GM10847 (cell line): Measurements from ENCODE around the gene ANTXR1.

ENCODE experiments used
- POLR2A ChIP-seq: IDR thresholded peaks from 2 replicates; pipeline ENCODE4 v1.6.1; 2011; ENCODE audit not compliant: insufficient read length; ENCODE audit errors: extremely low read depth

The ANTXR1 gene

DNA sequence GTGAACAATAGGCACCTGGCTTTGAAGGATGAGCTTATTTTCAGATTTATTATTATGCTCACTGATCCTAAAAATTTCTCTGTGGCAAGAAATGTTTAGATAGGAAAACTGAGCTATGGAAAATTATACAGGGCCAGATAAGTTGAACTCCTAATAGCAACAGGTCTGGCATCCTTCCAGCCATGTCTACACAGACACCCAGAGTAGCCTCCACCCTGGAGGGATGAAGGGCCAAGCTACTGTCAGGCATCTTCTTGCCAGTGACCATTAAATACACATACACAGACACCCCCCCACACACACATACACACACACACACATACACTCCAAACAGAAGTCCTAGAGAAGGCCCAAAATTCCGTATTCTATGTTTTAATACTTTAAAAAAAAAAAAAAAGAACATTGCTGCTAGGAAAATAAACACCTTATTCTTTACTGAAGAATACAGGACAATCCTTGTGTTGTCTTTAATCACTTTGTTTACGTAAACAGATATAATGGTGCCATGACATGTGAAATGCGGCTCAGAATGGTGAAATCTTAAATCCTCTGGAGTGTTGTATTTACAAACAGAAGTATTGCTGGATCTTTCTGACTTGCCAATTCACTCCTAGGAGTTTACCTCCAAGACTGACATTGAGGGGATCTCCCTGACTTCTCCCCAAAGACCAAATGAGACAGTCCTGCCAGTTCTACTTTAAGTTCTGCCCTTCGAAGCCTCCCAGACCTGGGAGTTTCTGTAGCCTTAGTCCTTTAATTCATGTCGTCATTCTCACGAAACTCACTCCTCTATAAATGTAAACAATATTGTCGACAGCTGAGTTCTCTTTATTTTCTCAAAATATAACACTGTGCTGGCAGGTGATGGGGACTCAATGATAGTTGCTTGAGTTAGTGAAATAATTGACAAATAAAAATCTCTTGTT lies 163.1 kb downstream of the ANTXR1 start:
- TF ChIP-seq POLR2A = no peak

DNA sequence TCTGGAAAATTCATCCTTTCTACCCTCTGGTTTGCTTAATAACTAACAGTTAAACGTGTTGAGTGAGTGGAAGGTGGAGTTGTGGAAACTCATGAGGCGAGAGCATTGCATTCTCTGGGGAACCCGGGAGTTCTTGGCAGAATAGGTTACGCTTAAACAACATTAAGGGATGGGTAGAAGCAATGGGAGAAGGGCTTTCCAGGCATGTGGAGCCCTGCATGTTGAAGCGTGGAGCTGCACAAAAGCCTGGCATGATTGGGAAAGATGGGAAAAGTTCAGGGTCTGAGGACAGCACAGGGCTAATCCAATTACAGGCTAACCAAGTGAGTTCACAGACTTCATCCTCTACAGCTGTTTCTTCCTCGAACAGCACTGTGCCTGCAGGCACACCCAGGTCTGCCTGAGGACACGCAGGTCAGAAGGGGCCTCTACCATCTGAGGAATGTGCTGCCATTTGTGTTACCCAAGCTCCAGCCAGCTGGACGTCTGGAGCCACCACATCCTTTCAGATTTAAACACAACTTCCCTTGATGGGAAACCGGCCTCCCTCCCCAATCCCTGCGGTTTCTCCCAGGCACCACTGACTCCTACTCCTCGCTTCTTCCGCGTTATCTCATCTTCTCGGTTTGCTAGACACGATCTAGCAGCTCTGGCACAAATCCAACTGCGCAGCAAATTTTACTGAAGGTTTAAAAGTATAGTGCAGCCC lies 164.2 kb downstream of the ANTXR1 start:
- TF ChIP-seq POLR2A = no peak

DNA sequence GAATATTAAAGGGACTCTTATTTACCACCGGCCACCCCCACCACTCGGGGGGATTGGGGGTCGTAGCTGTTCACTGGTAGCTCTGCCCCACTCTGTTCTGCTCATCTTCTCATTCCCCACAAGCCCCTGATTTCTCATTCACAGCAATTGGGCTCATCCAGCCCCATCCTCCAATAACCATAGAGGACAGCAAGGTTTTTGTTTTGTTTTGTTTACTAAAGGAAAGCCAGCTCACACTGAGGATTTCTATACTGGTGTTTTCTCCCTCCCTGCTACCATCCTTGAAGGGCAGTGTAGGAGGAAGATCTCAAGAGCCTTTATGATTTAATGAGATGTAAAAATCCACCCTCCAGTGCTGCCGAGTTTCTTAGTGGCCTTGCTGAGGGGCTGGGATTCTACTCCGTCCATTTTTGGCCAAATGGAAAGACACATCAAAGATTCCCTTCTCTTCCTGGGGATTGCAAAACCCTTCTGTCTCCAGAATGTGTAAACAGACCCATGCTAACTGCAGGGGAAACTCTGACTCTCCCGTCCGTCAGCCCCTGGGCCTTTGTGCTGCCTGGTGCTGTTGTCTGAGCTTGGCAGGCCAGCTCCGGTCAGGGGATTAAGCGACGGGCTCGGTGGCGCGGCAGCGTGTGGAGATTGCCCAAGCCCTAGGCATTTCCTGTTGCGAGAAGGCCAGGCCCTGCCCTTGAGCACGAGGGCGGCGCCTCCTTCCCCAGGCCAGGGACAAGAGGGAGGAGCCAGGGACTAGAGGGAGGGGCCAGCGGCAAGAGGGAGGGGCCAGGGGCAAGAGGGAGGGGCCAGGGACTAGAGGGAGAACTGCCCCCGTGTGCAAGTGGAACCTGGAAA lies 165.0 kb downstream of the ANTXR1 start:
- no peak for TF ChIP-seq POLR2A

DNA sequence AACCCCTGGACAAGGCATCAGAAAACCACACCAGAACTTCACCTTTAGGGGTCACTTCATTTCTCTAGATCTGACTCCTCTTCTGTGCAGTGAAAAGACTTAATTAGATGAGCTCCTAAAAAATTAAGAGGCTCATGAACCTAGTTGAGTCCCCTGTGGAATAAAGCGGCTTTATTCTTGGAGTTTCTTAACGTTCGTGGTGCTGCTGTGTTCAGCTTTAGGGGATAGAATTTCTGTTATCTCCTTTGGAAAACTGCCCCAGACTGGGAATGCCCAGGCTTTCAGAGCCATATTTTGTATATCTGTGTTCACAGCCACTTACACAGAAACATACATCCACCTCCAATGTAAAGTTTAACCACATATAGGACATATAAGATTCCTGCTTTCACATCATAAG lies 165.8 kb downstream of the ANTXR1 start:
- TF ChIP-seq POLR2A = no peak

DNA sequence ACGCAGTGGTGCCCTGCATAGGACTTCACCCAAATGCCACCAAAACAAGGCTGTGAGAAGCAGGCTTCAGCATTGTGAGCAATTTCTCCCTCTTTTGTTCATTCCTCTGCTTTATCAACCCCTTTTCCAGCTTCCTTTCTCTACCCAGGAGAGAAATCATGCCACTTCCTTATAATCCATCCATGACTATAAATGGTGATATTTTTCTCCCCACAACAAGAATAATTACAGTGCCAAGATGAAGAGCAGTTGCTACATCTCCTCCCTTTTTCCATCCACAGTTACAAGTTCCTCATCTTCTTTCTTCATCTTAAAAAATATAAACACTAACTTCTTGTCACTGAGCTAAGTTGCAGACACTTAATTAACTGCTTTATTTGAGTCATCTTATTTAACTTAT lies 167.2 kb downstream of the ANTXR1 start:
- TF ChIP-seq POLR2A = no peak

DNA sequence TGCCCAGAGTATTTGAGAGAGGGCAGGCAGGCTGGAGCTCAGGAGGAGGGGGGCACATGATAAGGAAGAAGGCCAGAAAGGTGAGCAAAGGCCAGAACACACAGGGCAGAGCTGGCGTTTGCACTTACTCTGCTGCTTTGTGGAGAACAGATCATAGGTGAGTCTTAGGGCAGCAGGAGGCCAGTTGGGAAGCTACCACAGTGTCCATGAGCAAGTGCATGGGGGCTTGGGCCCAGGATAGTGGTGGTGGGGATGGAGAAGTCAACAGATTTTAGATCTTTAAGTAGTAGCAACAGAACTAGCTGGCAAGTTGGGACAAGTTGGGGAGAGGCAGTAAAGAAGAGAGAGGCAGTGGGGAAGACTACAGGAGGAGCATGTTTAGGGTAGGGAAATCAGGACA lies 168.0 kb downstream of the ANTXR1 start:
- TF ChIP-seq POLR2A = no peak

DNA sequence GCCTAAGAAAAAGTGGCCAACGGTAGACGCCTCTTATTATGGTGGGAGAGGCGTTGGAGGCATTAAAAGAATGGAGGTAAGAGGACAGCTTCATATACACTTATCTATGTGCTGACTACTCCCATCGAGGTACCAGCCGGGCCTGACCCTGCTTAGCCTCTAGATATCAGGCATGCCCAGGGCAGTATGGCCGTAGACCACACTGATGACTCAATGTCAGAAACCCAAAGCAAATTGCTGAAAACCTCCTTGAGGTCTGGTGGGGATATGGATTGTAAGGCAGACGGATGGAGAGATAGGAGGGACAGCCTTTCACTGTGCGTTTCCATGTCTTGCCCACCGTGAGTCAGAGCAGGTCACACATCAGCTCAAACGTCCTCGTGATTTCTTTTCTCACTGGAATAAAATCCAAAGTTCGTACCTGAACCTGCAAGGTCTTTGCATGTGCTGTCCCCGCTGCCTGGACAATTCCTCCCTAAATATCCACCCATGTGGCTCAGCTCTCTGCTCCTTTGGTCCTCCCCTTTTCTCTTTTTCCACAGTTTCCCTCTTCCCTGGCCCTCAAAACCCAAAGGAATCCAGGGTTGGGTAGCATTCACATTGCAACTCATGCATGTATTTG lies 168.9 kb downstream of the ANTXR1 start:
- no peak for TF ChIP-seq POLR2A

DNA sequence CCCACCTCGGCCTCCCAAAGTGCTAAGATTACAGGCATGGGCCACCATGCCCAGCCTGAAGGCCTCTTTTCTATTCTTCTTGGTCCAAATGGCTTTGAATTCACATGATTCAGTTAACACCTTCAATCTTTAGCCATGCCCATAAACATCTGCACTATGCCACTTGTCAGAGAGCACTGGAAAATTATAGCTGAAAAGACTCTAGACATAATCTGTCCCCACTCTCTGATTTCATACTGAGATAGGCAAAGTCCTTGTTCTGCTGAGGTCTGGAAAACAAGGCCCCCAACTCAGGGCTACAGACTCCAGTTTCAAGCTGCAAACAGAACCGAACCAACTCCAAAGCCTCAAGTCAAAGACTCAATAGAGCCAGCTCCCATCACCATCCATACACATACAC lies 170.7 kb downstream of the ANTXR1 start:
- TF ChIP-seq POLR2A = no peak

DNA sequence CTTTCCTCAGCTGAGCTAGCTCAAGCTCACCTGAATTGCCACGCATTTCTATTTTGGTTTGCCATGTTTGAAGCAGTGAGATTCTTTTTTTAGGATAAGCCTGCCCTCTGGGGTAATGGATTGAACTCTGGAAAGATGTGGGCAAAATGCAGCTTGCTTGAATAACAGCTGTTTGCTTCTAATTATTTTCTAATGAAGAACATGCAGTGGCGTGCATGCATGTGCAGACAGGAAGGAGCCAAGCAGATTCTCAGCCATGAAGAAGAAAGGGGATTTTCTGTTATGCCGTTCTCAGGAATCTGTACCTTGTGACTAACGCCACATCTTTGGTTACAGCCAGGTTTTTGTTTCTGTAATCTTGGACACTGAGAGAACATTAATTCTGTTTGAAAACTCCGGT lies 171.2 kb downstream of the ANTXR1 start:
- TF ChIP-seq POLR2A = no peak

DNA sequence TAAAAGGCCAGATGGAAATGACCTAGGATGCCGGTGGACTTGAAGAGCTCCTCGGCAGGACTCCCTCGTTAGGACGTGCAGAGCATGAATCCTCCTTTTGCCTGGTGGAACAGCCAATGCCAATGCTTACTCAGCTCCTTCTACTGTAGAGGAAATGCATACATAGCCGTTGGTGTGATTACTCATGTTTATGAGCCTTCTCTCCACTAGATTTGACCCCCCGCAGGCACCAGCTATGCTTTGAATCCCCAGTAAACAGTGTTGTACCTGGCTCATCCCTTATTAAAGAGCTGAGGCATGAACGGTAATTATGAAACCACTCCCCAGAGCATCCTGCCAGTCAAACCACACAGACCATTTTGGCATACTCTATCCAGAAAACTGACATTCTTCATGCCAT lies 172.8 kb downstream of the ANTXR1 start:
- TF ChIP-seq POLR2A = no peak

DNA sequence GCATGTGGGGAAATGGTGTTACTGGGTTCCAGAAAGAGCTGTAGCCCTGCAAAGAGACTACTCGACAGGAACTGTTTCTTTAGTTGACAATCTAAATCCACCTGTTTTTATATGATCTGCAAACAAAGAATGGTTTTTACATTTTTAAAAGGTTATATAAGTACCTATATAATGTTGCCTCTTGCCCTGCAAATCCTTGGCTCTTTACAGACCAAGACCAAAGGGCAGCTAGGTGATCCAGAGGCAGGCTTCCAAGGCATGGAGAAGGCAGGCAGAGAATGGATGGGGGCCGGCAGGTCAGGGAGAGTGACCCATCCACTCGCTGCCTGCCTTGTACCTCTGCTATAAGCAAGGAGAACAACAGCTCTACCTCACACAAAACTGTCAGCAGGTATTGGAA lies 173.6 kb downstream of the ANTXR1 start:
- no peak for TF ChIP-seq POLR2A

DNA sequence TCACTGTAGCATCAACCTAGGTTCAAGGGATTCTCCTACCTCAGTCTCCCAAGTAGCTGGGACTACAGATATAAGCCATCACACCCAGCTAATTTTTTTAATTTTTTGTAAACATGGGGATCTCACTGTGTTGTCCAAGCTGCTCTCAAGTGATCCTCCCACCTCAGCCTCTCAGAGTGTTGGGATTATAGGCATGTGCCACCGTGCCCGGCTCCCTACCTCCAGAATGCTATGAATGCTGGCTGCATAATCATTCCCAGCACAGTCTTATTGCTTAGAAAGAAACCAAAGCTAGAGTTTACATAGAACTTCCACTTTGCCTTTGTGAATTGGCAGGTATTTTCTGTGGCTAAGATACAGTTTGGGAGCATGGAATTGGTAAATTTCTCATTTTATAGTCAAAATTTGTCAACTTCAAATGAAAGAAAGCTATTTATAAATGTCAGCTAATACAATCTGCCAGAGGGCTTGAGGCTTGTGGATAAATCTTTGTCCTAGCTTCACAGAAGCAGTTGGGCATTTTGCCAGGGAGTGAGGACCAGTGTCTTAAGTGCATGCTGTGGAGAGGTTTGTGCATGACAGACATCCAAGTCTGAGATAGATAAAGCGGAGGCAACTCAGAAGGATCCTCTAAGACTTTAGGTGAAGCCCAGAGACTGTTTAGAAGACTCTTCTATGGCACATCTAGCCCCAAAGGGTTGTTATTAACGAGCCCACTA lies 175.4 kb downstream of the ANTXR1 start:
- no peak for TF ChIP-seq POLR2A

DNA sequence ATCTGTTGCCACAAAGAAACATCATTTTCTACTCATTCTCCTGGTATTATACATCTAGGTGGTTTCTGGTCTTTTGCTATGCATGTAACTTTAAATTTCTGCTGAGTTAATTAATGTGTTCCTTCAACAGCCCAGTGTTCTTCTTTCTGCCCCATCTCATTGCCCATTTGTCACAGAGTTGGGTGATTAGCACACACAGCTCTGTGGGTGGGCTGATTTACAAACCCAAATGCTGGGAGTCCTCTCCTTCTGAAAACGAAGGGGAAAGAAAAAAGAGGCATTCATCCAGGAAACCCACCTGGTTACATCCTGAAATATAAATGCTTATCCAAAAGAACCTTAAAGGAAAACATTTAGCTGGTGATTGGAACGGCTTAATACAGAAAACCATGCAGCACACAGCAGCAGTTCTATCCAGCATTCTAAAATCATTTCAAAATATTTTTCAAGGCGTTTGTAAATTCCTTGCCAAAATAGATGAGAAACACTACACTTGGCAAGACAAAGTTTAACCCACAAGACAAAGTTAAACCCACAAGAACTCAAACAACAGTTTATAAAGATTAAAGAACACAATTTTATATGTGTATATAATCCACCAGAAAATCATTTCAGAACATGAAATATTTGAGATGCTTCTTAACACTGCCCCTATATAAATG lies 177.9 kb downstream of the ANTXR1 start:
- no peak for TF ChIP-seq POLR2A

DNA sequence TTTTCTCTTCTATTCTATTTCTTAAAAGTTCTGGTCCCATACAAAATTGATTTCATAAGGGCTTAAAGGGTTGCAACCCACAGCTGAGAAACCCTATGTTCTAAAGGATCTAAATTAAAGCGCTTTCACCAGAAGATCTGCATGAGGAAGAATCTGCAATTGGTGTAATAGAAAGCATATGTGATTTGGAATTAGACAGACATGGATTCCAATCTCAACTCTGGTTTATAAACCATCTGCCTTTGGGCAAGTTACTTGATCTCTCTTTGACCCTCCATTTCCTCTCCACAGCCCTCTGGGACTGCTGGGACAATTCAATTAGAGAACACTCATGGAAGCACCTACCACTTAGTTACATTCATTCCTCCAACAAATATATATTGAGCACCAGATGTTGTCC lies 178.7 kb downstream of the ANTXR1 start:
- no peak for TF ChIP-seq POLR2A
